Right lobe of liver (tissue), 6 donors: Measurements from ENCODE around the gene PHF14. TPM values are rescaled to one million over a fixed set of nuclear protein-coding genes. Genes with fewer than 3 reads are reported as not detected.

Experiments
- ATAC-seq, 4 donors: fragments of 200-7000 bp; cut with Tn5 transposase; one replicate each; pipeline ENCODE4 v1.9.1; 2020; ENCODE audit warnings: mild to moderate bottlenecking in 4 of 4, moderate library complexity in 4 of 4
- DNase-seq, 3 donors: peaks; one replicate each; pipeline ENCODE4 v3.0.0-alpha.2; 2020
- H3K27ac ChIP-seq, 3 donors: fragments of 200-600 bp; one replicate each; pipeline ENCODE4 v1.8.0; 2022
- H3K27me3 ChIP-seq, 2 donors: fragments of 200-600 bp; one replicate each; pipeline ENCODE4 v1.8.0; 2022
- H3K36me3 ChIP-seq, 4 donors: fragments of 200-600 bp; sonication (generic) in 1 of 4; one replicate each; pipeline versions ENCODE4 v1.5.1 to v1.8.0; 2017 to 2022; ENCODE audit warnings: control low read depth in 1 of 4
- H3K4me1 ChIP-seq, 4 donors: fragments of 200-600 bp; sonication (generic) in 1 of 4; one replicate each; pipeline versions ENCODE4 v1.5.1 to v1.8.0; 2017 to 2022; ENCODE audit warnings: control low read depth in 1 of 4
- H3K4me3 ChIP-seq, 3 donors: fragments of 200-600 bp; one replicate each; pipeline ENCODE4 v1.8.0; 2022
- H3K9me3 ChIP-seq, 4 donors: fragments of 200-600 bp; sonication (generic) in 1 of 4; one replicate each; pipeline versions ENCODE4 v1.5.1 to v1.8.0; 2017 to 2022; ENCODE audit warnings: control low read depth in 1 of 4
- POLR2A ChIP-seq: fragments of 450-650 bp; IDR thresholded peaks from one replicate; pipeline ENCODE4 v1.6.1; 2017; ENCODE audit warnings: antibody characterized with exemption, mild to moderate bottlenecking
- WGBS: methylation state at CpG from one replicate; pipeline ENCODE4 v1.1.6; 2018; ENCODE audit warnings: low coverage, low lambda C conversion rate; ENCODE audit not compliant: insufficient coverage; ENCODE audit errors: missing lambda C conversion rate; 5-methylcytosine and 5-hydroxymethylcytosine counted together
- intact Hi-C, 2 donors: fragments of 100-400 bp; cut with DNase I; formaldehyde crosslinking; loops; one replicate each; pipeline versions ENCODE4 v1.11.2 to v1.14.1; 2022
- total RNA-seq, 6 experiments: library from RNA; depleted of rRNA in 2 of 6; stranded (reverse); fragments of >200 nt in 2 of 6; fragmentation: NEBNext Ultra II Directional in 3 of 6; extraction: Animal tissue kit (Norgen Biotek cat#: 25700) in 3 of 6; gene quantifications; one replicate each; pipeline versions ENCODE4 v1.1.0 to v1.2.4, GENCODE V29; 2016 to 2023
- TF ChIP-seq, protein P1 (sequence below), 4 donors: fragments of 200-600 bp in 3 of 4; fragments of 450-650 bp in 1 of 4; IDR thresholded peaks; one replicate each; pipeline versions ENCODE4 v1.5.1 to v1.8.0; 2016 to 2022; ENCODE audit warnings: antibody characterized with exemption in 4 of 4, mild to moderate bottlenecking in 2 of 4
- donor health status: DM: no; HTN: yes; CAD: no.
- donor health status: DM: no; HTN: no; CAD: no.
- donor health status: DM: no; HTN: no; CAD: no.
- donor health status: DM: no; HTN: yes; CAD: no.
- donor health status: DM: no; HTN: yes; CAD: no.

Gene PHF14
- total RNA-seq, 6 experiments from 2014 or later = 13.5 to 25.7 (median 16.7) TPM

DNA sequence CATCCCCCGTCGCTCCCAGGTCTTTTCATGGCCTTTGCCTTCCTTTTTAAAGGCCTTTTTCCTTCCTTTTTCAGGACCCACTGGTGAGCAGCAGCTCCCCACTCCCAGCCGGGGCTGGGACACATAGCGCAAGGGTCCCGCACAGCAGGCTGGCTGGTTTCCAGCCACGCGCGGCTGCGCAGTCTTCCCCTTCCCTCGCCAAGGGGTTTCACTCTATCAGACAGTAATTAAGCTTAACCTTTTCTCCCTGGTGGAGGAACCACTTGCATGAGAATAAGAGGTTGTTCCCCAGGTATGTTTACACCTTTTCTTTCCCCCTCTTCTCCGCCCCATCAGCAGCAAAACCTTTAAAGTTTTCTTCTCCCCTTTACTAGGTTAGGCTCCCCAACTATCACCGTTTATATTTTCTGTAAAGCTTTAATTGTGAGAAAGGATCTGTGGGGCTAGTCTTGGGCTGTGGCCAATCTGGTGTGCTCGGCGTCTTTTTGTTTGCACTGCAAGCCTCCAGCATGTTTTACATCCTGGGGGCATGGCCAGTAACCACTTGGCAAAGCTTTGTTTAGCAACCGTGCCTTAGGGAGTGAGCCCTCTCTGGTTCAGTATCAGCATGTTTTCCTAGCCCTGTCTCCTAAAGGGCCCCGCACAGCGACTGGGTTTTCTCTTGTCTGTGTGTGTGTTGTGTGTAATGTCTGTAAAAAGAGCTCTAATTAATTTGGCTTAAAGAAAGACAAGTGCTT lies 219.6 kb downstream of the PHF14 start:
- Histone ChIP-seq H3K4me3 (peak overlapping the region; percentile 30 to 45 (median 32)), H3K36me3 (peaks cover 0 to 9% (median 0%) of the 10 kb centered on the region in 4 donors), H3K4me1 (peaks cover 0 to 35% (median 0%) of the 10 kb centered on the region in 4 donors), H3K27me3 (no peaks in the 10 kb centered on the region), H3K9me3 (no peaks in the 10 kb centered on the region), H3K27ac (peak overlapping the region; percentile 51 to 71 (median 58))
- TF ChIP-seq, protein P1, sequence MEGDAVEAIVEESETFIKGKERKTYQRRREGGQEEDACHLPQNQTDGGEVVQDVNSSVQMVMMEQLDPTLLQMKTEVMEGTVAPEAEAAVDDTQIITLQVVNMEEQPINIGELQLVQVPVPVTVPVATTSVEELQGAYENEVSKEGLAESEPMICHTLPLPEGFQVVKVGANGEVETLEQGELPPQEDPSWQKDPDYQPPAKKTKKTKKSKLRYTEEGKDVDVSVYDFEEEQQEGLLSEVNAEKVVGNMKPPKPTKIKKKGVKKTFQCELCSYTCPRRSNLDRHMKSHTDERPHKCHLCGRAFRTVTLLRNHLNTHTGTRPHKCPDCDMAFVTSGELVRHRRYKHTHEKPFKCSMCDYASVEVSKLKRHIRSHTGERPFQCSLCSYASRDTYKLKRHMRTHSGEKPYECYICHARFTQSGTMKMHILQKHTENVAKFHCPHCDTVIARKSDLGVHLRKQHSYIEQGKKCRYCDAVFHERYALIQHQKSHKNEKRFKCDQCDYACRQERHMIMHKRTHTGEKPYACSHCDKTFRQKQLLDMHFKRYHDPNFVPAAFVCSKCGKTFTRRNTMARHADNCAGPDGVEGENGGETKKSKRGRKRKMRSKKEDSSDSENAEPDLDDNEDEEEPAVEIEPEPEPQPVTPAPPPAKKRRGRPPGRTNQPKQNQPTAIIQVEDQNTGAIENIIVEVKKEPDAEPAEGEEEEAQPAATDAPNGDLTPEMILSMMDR (IDR thresholded peaks at IDR 0.05) = no peak
- peak; percentile 19 for TF ChIP-seq POLR2A
- DNase-seq (peak; percentile 34 to 72 (median 63)), ATAC-seq (peak; percentile 80 to 93 (median 82))
- 9% methylated on average over 17 of the region's 17 CpGs for WGBS
- intact Hi-C loops = no loop called here

GRCh38 chr7:11193888-11194287 lies 220.2 kb downstream of the PHF14 start:
- TF ChIP-seq, protein P1 (IDR thresholded peaks at IDR 0.05) = no peak
- no peak for TF ChIP-seq POLR2A
- DNase-seq = no peak
- peaks cover 0 to 12% (median 0%) of the 10 kb centered on the region in 4 donors for H3K36me3 ChIP-seq
- H3K4me3 ChIP-seq = peak overlapping the region; percentile 30 to 53 (median 45)
- peak overlapping the region; percentile 51 to 71 (median 58) for H3K27ac ChIP-seq
- H3K27me3 ChIP-seq = no peaks in the 10 kb centered on the region
- peaks cover 0 to 35% (median 0%) of the 10 kb centered on the region in 4 donors for H3K4me1 ChIP-seq
- ATAC-seq = peak; percentile 30 to 55 (median 54)
- intact Hi-C loops = no loop called here
- 11% methylated on average over 2 of the region's 2 CpGs for WGBS
- no peaks in the 10 kb centered on the region for H3K9me3 ChIP-seq

DNA sequence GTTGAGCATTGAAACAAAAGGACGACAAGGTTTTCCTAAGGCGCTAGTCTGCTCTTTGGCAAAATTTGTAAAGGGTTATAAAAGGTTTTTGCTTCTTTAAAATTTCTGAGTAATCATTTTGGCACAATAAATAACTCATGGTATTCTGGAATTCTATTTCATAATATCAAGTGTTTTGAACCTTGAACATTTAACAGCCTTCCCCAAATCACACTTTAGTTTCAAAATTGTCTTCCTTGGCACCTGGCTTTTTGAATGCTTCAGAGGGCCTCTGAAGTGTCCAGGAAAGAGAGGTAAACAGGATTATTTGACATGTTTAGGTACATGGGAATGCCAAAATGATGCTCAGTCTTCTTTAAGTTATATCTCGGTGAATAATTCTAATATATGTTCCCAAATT lies 220.8 kb downstream of the PHF14 start:
- peaks cover 0 to 15% (median 0%) of the 10 kb centered on the region in 4 donors for H3K36me3 ChIP-seq
- intact Hi-C loops = no loop called here
- H3K27me3 ChIP-seq = no peaks in the 10 kb centered on the region
- H3K4me3 ChIP-seq = peak overlapping the region; percentile 20 to 56 (median 53)
- H3K4me1 ChIP-seq = peaks cover 0 to 35% (median 0%) of the 10 kb centered on the region in 4 donors
- peak overlapping the region; percentile 51 to 71 (median 58) for H3K27ac ChIP-seq
- DNase-seq (no peak), ATAC-seq (peak in 3 of 4 donors; percentile 22 to 42 (median 42))
- H3K9me3 ChIP-seq = no peaks in the 10 kb centered on the region
- 28% methylated on average over 3 of the region's 3 CpGs for WGBS
- no peak for TF ChIP-seq POLR2A
- TF ChIP-seq, protein P1 (IDR thresholded peaks at IDR 0.05) = no peak

DNA sequence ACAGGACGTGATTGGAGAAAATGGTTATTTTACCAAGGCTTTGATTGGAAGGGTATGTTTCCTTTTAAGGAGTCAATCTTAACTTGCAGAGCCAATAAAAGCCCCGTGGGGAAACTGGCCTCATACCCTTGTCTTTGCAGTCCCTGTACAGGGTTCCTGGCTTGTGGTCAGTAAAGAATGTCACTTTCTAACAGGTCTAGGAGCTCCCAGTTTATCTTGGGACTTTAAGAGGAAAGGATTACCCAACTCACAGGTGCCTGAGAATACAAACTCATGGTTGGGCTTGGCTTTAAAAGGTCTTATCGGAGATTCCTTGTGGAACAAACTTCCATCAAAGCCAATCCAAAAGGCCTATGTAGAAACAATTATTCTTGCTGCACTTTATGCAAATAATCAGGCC lies 221.8 kb downstream of the PHF14 start:
- intact Hi-C loops = no loop called here
- peak overlapping the region in 2 of 3 donors; percentile 51 to 71 for H3K27ac ChIP-seq

More for the DNA sequence above, 221.8 kb downstream of the PHF14 start:
- DNase-seq = no peak
- ATAC-seq = peak in 1 of 4 donors; percentile 35
- TF ChIP-seq, protein P1 (IDR thresholded peaks at IDR 0.05) = no peak
- peaks cover 0 to 15% (median 0%) of the 10 kb centered on the region in 4 donors for H3K36me3 ChIP-seq
- H3K27me3 ChIP-seq = no peaks in the 10 kb centered on the region
- no peaks in the 10 kb centered on the region for H3K9me3 ChIP-seq
- peak overlapping the region; percentile 20 to 56 (median 53) for H3K4me3 ChIP-seq
- WGBS = 18% methylated on average over 3 of the region's 3 CpGs
- H3K4me1 ChIP-seq = peaks cover 0 to 35% (median 0%) of the 10 kb centered on the region in 4 donors
